Measurements from ENCODE around the gene GUCY1A2.
"Not testable (repeated sequence)": the region's sequence is repeated elsewhere in the genome, so short reads cannot be mapped to it uniquely, and the experiment has no call there.

The GUCY1A2 gene

DNA sequence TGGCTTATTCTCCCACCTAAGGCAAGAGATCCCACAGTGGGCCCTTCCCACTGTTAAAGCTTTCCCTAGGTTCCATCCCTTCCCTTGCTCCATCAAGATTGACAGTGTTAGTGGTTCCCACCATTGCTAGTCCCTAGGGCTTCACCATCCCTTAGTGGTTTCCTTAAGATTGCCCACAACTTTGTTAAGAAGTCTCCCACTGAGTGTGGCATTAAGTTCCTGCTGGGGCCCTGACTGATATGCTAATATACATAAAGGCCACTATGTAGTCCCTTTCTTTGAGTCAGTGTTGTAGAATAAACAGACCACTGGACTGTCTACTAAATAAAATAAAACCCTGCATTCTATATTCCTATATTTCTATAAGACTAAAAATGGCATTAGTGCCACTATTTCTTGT is 176.1 kb downstream of the GUCY1A2 start:
- DNase-seq: no peak

DNA sequence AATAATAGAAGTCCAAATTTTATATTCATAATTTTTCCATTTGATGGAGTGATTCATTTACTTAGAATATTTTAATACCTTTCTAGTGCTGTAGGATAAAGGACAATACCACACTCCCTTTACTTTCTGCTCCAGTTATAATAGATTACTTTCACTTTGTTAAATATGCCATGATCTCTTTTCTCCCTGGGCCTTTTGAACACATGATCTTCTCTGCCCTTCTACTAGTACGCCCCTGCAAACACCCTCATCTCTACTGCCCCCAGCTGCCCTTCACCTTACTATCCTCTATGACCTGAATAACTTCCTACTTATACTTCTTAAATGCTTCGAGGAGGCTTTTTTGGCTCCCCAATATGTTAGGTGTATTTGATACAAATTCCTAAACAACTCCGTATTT is 177.3 kb downstream of the GUCY1A2 start:
- no peak for DNase-seq

DNA sequence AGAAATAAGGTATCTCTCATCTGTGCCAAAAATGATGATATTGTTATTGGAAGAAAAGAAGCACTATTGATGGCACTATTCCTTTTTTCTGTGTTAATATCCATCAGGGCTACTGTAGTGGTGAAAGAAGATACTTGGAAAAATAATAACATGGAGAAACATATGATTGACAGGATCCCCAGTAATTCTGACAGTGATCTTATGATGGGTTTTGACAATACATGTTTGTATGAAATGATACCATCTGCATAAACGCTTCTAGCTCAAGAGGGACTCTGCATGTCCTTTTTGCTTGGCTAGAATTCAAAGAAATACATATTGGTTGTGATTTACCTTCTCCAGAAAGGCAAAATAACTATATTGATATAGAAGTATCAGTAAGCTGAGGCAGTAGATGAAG is 178.1 kb downstream of the GUCY1A2 start:
- DNase-seq: no peak

DNA sequence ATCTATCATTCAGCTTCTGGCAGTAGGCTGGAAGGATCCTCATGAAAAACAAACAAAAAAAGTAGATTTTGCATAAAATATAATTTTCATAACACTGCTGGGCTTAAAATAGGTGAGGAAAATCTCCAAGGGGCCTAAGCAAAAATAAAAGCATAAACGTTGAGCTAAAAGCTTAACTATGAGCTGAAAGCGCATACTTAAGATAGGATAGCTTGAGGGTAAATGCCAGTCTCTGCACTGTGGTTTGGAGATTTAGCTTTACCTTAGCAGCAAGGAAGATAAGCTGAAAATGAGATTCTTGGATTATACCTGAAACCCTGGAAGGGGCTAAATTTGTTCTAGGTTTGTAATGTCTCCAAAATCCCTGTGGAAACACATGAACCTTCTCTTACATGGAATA is 183.7 kb downstream of the GUCY1A2 start:
- no peak for DNase-seq

DNA sequence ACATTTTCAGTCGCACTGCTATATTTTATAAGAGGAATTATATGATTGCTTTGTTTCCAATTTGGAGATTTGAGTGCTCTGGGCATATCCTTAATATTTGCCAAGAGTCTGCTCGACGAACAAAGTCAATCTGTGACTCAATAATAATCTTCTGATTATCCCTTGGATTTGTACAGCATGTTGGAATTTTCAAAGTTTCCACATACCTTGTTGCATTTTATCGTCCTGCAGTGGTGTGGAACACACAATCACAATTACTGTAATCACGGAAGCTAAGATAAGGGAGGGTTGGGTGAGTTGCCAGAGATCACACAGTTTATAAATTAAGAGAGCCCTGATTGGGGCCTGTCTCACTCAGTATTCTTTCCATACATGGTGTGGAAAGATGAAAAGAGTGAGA is 189.3 kb downstream of the GUCY1A2 start:
- no peak for DNase-seq

DNA sequence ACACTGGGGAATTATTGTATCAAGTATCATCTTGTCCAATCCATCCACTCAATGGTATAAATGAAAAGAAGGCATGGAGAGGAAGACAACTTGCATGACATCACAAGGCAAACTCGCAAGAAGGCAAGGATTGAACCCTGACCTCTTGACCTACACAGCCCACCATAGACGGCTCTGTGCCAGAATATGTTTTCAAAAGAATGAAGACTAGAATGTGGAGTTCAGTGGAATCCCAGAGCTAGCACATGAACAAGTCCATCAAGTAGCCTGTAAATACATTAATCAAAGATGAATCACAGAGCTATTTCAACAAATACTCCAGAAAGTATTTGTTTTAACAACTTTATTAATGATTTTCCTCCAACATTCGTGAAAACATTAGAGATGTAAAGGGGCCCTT is 189.7 kb downstream of the GUCY1A2 start:
- no peak for DNase-seq

DNA sequence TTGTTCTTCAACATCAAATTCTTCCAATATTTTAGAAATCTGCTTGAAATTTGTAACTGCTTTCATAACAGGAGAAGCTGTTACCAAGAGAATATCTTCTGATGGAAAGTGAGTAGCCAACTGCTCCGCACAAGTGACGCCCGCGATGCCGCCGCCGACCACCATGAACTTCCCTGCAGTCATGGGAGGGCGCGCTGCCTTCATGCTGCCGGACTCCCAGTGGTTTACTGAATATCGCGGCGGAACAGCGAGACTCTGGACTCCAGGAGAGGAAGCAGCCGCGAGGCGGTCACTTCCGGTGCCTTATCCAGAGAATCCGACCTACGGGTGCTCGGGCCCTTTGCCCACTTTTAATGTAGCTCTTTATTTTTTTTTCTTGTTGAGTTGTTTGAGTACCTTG is 190.6 kb downstream of the GUCY1A2 start:
- DNase-seq: no peak

DNA sequence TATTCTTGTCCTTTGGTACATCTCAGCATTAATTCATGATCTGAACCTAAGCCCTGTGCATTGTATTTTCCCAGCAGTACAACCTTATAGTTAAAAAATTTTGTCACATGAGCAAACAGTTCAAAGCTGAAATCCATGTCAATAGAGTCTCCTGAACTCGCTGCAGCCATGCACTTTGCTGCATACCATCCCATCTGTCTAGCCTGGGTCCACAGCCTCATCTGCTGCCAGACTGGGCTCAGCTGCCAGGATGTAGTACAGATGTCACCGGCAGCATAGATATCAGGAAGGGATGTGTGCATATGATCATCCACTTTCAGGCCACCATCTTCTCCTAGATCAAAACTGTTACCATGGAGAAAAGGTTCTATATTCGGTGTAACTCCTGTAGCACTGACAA is 191.7 kb downstream of the GUCY1A2 start:
- DNase-seq: not testable (repeated sequence)

DNA sequence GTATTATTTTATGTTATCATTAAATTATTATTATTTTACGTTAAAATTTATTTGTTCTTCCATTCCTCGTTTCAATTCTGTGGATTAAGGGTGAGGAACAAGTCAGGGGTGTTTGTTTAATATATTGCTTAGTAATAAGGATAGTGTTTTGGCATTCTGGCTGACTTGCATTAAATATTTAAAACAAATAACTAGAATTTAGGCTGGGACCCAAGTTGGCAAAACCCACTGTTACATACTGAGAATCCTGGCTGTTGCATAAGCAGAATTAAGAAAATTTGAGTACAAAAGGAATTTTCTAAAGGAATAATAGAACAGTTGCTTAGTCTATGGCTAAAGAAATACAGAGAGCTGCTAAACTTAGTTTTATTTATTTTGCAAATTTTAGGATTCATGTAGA is 196.4 kb downstream of the GUCY1A2 start:
- no peak for DNase-seq

DNA sequence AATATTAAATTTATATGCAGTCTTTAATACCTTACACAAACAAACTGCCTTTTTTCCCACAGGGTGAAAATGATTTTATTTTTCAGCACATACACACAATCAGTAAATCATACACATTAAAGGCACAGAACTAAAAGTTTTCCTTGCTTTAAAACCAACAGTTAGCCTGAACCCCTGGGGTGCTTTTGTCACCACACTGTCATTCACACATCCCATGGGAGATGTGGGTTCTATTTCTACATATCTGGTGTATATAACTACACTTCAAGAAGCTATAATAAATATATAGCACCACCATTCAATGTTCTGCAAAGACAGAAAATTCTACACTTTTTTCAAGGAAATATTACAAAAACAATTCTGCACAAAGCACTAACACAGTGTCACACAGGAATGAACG is 197.0 kb downstream of the GUCY1A2 start:
- no peak for DNase-seq

DNA sequence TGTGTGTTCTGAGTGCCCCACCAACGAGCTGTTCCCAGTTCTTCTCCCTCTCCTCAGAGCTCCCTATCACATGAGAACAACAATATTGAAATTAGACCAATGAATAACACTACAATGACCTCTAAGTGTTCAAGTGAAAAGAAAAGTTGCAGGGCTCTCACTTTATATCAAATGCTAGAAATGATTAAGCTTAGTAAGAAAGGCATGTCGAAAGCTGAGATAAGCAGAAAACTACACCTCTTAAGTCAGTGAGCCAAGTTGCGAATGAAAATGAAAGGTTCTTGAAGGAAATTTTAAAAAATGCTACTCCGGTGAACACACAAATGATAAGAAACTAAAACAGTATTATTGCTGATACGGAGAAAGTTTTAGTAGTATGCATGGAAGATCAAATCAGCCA is 199.8 kb downstream of the GUCY1A2 start:
- DNase-seq: no peak

DNA sequence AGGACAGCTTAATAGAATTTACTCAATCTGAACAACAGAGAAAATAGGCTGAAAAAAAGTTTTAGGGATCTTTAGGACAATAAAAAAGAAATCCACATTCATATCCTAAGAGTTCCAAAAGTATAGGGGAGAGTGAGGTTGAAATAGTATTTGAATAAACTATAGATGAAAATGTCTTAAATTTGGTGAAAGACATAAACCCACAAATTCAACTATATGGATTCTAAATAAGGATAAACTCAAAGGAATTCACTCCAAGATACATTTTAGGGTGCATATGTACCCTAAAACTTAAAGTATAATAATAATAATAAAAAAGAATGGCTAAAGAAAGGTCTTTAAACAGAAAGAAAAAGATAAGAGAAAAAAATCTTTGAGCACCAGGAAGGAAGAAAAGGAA is 203.1 kb downstream of the GUCY1A2 start:
- DNase-seq: no peak

DNA sequence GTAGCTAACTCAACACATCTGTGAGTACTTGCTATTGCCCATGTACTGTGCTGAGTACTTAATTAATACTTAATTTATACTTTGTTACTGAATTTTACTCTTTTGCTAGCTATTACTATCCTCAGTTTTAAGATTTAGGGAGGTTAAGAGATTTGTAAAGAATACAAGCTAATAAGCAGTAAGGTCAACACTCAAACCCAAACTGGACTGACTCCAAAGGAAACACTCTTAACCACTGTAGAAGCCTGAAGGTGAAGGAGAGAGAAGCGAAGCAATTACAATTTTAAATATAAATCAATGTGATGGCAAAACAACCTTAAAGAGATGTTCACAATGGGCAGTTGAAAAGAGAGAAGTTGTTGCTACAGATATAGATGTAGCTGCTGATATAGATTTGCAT is 204.5 kb downstream of the GUCY1A2 start:
- no peak for DNase-seq

DNA sequence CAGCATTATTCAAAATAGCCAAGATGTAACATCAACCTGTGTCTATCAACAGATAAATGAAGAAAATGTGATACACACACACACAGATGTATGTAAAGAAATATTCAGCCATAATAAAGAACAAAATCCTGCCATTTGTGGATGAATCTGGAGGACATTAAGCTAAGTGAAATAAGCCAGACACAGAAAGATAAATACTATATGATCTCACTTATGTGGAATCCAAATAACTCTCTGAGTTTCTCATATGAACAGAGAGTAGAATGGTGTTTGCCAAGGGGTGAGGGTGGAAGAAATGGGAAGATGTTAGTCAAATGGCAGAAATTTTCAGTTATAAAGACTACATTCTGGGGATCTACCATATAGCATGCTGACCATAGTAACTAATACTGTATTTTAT is 224.2 kb downstream of the GUCY1A2 start:
- DNase-seq: no peak

DNA sequence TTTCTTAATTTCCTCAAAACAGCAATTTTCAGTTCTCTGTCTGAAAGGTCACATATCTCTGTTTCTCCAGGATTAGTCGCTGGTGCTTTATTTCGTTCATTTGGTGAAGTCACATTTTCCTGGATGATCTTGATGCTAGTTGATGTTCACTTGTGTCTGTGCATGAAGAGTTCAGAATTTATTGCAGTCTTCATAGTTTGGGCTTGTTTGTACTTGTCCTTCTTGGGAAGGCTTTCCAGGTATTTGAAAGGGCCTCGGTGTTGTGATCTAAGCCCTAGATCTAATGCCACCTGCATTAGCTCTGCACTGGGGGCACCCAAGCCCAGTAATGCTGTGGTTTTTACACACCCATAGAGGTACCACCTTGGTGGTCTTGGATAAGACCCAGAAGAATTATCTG is 228.9 kb downstream of the GUCY1A2 start:
- no peak for DNase-seq

DNA sequence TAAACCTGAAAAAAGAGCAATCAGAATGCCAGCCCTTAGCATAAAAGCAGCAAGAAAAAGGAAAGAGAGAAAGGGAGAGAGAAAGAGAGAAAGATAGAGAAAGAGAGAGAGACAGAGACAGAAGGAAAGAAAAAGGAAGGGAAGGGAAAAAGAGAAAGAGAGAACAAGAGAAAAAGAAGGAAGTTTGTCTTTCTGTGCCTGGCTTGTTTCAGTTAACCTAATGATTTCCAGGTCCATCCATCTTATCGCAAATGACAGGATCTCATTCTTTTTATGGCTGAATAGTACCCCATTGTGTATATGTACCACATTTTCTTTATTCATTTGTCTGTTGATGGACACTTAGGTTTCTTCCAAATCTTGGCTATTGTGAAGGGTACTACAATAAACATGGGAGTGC is 230.8 kb downstream of the GUCY1A2 start:
- DNase-seq: no peak

DNA sequence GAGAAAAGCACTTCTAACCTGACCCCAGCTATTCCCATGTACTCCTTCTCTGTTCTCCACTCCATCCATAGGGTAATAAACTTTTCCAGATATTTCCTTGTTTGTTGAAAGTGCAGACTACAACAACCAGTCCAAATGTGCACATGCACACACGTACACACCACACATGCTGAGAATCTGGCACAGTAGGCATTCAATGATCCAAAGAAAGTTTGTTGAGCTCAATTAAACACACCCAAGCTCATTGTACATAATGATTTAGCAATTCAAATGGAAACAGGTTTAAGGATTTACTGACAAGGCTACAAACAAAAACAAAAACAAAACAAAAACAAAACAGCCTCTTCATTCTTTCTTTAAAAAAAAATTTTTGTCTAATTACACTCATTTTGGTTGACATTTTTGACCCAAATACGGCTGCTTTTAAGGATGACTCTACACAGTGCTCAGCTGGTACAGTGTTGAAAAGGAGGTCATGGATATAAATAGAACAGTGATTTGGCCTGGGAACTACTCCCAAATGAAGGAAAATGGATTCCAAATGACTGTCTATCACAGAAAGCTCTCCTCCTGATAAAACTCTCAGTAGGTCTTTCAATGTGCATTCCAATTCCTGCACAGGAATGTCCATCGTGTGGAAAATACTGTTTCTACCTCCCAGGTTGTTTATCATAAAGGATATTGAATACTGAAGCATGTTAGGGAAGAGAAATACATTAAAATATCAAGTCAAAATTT is 232.2 kb downstream of the GUCY1A2 start:
- DNase-seq: no peak

DNA sequence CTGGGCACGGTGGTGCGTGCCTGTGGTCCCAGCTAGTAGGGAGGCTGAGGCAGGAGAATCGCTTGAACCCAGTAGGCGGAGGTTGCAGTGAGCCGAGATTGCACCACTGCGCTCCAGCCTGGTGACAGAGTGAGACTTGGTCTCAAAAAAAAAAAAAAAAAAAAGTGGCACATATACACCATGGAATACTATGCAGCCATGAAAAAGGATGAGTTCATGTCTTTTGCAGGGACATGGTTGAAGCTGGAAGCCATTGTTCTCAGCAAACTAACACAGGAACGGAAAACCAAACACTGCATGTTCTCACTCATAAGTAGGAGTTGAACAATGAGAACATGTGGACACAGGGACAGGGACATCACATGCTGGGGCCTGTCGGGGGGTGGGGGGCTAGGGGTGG is 241.0 kb downstream of the GUCY1A2 start:
- not testable (repeated sequence) for DNase-seq

DNA sequence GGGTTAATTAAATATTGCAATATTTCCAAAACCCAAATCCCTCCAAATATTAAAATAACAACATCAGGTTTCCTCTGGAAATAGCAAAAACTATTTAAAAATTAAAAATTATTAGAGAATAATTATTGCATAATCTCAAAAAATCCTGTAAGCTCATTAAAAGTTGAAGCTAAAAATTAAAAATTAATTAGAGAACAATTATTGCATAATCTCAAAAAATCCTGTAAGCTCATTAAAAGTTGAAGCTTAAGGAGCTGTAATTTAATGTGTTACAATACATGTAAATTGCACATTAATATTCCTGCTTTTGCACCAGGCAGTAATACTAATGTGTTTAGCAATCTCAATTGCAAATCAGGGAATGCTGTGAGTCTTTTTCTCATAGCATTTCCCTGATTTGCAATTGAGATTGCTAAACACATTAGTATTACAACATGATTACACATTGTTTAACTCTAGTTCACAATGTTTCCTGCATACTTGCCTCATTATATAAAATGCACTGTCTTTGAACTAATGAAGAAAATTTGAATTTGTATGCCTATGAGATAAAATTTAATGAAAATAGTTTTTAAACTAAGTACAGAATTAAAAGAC is 247.7 kb downstream of the GUCY1A2 start:
- DNase-seq: no peak

DNA sequence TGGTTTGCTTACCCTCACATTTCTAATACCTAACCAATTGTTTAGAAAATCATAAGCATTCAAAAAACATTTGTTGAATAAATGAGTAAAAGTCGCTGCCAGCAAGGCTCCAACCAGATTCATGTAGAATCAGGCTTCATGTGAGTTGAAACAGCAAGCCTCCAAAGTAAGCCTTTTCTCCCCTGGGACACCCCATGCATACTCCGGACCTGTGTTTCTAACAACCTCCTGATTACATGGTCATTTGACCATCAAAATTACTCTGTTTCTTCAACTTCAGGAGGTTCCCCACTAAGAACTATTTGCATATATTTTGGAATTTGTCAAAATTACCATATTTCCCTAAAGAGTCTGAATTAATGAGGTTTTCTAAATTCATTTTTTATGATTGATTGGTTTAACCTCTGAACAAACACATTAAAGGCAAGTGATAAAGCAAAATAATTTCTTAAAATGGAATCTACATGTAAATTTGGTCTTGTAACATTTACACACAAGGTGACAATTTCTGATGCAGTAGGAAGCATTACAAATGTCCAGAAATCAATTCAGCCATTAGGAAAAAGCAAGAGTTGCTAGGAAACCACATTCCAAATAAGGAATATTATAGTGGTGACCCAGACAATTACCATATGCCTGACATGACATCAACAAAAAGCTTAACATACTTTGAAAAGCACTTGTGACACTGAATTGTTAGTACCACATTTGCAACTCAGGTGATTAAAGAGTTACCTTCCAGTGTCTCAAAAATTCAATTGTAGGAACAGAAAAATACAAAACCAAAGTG is 252.6 kb downstream of the GUCY1A2 start:
- DNase-seq: no peak

DNA sequence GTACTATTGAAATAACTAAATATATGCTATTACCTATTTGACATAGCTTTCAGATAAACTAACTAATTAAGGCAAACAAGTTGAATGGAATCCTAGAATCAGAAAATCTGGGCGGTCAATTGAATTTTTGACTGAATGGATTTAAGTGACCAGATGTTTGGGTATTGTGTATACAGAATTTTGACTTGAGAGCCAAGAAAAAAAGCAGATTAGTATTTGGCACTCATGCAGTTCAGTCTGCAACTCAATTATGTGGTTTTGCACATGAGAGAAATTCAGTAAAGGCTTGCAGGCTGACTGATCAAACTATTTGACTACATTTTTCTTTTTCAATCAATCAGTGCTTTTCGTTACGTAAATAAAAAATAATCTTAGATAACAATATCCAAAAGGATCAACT is 254.8 kb downstream of the GUCY1A2 start:
- DNase-seq: no peak

DNA sequence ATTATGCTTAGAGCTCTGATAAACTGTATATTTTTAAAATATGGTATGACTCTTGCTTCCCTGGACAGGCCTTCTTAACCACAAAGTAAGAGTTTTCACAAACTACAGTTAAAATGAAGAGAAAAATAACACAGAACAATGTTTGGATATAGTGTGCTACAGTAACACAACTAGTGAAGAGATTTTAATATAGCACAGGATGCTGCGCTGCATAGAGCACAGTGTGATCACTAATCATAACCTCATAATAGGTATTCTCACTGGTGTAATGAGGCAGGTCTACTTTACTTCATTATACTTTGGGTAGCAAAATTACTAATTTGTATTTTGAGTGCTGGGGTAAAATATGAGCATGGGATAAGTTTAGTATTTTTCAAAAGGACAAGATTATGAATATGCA is 256.5 kb downstream of the GUCY1A2 start:
- no peak for DNase-seq

DNA sequence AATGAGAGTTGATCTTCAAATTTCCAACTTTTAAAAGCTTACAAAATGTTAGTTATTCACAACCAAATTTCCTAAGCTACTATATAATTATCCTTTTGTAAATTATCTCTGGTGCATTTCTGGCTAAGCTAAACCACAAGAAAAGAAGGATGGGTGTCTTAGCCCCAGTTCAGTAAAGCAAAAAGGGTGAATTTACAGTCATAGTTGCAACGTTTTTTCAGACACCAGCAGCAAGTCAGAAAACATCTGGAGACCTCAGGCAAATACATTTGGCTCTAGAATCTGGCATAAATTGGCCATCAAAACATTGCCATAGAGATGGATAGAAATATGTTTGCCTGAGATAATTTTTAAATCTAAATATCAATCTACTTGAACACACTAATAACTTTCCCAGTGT is 257.0 kb downstream of the GUCY1A2 start:
- no peak for DNase-seq
